ENCODE data around the gene CCDC198.

Gene CCDC198

GRCh38 chr14:57464008-57464730, 29.5 kb downstream of the CCDC198 start:
- in situ Hi-C loops (cut with MboI; ENCODE audit: low sequenced_read_pairs), result no loop called here

- in situ Hi-C loops (cut with MboI; ENCODE audit: low sequenced_read_pairs), result no loop called here
These were observed 31.1 kb downstream of the CCDC198 start for GRCh38 chr14:57462551-57462950.

GRCh38 chr14:57461777-57462320, 31.8 kb downstream of the CCDC198 start:
- in situ Hi-C loops (cut with MboI; ENCODE audit: low sequenced_read_pairs), result no loop called here

- in situ Hi-C loops (cut with MboI; ENCODE audit: low sequenced_read_pairs), result no loop called here
These were observed 57.7 kb downstream of the CCDC198 start for GRCh38 chr14:57435923-57436322.

GRCh38 chr14:57420986-57421385, 72.7 kb downstream of the CCDC198 start:
- in situ Hi-C loops (cut with MboI; ENCODE audit: low sequenced_read_pairs), result no loop called here

GRCh38 chr14:57420033-57420432, 73.6 kb downstream of the CCDC198 start:
- in situ Hi-C loops (cut with MboI; ENCODE audit: low sequenced_read_pairs), result no loop called here

Measured in HL-60/S4 (cell line).